Measurements from ENCODE around the gene DGKB.
"Not testable (repeated sequence)": the region's sequence is repeated elsewhere in the genome, so short reads cannot be mapped to it uniquely, and the experiment has no call there.

The DGKB gene

GRCh38 chr7:14551310-14551709, 351.2 kb downstream of the DGKB start:
- no peak for DNase-seq

- no peak for DNase-seq
Observed at GRCh38 chr7:14542624-14543023, 359.9 kb downstream of the DGKB start.

- no peak for DNase-seq
Observed at GRCh38 chr7:14521183-14521582, 381.4 kb downstream of the DGKB start.

- no peak for DNase-seq
Observed at GRCh38 chr7:14510268-14510667, 392.3 kb downstream of the DGKB start.

- peak; percentile 96 for DNase-seq
Observed at GRCh38 chr7:14507617-14508016, 394.9 kb downstream of the DGKB start.

- no peak for DNase-seq
Observed at GRCh38 chr7:14505906-14506305, 396.6 kb downstream of the DGKB start.

GRCh38 chr7:14504134-14504533, 398.4 kb downstream of the DGKB start:
- peak; percentile 26 for DNase-seq

- DNase-seq, result no peak
Observed at GRCh38 chr7:14503623-14504022, 398.9 kb downstream of the DGKB start.

- DNase-seq, result no peak
Observed at GRCh38 chr7:14501436-14501835, 401.1 kb downstream of the DGKB start.

GRCh38 chr7:14497390-14497789, 405.2 kb downstream of the DGKB start:
- DNase-seq, result no peak

- no peak for DNase-seq
Observed at GRCh38 chr7:14495633-14496032, 406.9 kb downstream of the DGKB start.

- no peak for DNase-seq
Observed at GRCh38 chr7:14487701-14488395, 414.7 kb downstream of the DGKB start.

GRCh38 chr7:14483663-14484062, 418.9 kb downstream of the DGKB start:
- no peak for DNase-seq

- DNase-seq, result peak; percentile 83
Observed at GRCh38 chr7:14480281-14480680, 422.3 kb downstream of the DGKB start.

- DNase-seq, result no peak
Observed at GRCh38 chr7:14478834-14479510, 423.6 kb downstream of the DGKB start.

GRCh38 chr7:14461716-14462115, 440.8 kb downstream of the DGKB start:
- DNase-seq, result not testable (repeated sequence)

GRCh38 chr7:14458846-14459245, 443.7 kb downstream of the DGKB start:
- DNase-seq, result not testable (repeated sequence)

GRCh38 chr7:14457568-14458453, 444.7 kb downstream of the DGKB start:
- DNase-seq, result peak; percentile 81

GRCh38 chr7:14449291-14449690, 453.3 kb downstream of the DGKB start:
- no peak for DNase-seq

- DNase-seq, result no peak
Observed at GRCh38 chr7:14446829-14447228, 455.7 kb downstream of the DGKB start.

GRCh38 chr7:14446219-14446618, 456.3 kb downstream of the DGKB start:
- no peak for DNase-seq

- no peak for DNase-seq
Observed at GRCh38 chr7:14438366-14438765, 464.2 kb downstream of the DGKB start.

- DNase-seq, result no peak
Observed at GRCh38 chr7:14436878-14437277, 465.7 kb downstream of the DGKB start.

- no peak for DNase-seq
Observed at GRCh38 chr7:14432924-14433323, 469.6 kb downstream of the DGKB start.
